OCI-LY1 (cell line): ENCODE measurements around the gene SLC23A2.

Experiments
- H2AFZ ChIP-seq: fragments of 200-600 bp; sonication (generic), shearing (Covaris generic); 2 replicates; pipeline ENCODE4 v1.6.0; 2014; ENCODE audit warnings: antibody characterized with exemption, mild to moderate bottlenecking, low read length
- H3F3A ChIP-seq: fragments of 200-600 bp; sonication (generic), shearing (Covaris generic); 2 replicates; pipeline ENCODE4 v1.6.0; 2014; ENCODE audit warnings: mild to moderate bottlenecking, antibody characterized with exemption, low read length, moderate library complexity; ENCODE audit not compliant: insufficient read depth
- H3K27ac ChIP-seq: fragments of 200-600 bp; sonication (generic); 2 replicates; pipeline ENCODE4 v1.5.1; 2014; ENCODE audit warnings: low read length, mixed run types, mild to moderate bottlenecking, low read depth; ENCODE audit not compliant: poor library complexity, severe bottlenecking
- H3K27me3 ChIP-seq: fragments of 200-600 bp; sonication (generic); 2 replicates; pipeline ENCODE4 v1.6.0; 2014; ENCODE audit warnings: antibody characterized with exemption, mild to moderate bottlenecking, low read length, moderate library complexity; ENCODE audit not compliant: insufficient read depth
- H3K36me3 ChIP-seq: fragments of 200-600 bp; sonication (generic); 2 replicates; pipeline ENCODE4 v1.6.1; 2014; ENCODE audit warnings: mild to moderate bottlenecking, antibody characterized with exemption, low read length, moderate library complexity, mixed read lengths; ENCODE audit not compliant: insufficient read depth
- H3K4me1 ChIP-seq: fragments of 200-600 bp; sonication (generic); 2 replicates; pipeline ENCODE4 v1.5.1; 2014; ENCODE audit warnings: mild to moderate bottlenecking, low read length, moderate library complexity; ENCODE audit not compliant: insufficient read depth, severe bottlenecking
- H3K4me2 ChIP-seq: fragments of 200-600 bp; sonication (generic), shearing (Covaris generic); 2 replicates; pipeline ENCODE4 v1.6.1; 2014; ENCODE audit warnings: low read length
- H3K4me3 ChIP-seq: fragments of 200-600 bp; sonication (generic); 2 replicates; pipeline ENCODE4 v1.5.1; 2014; ENCODE audit warnings: low read length, low read depth, mild to moderate bottlenecking, mixed read lengths; ENCODE audit not compliant: poor library complexity, severe bottlenecking
- H3K79me2 ChIP-seq: fragments of 200-600 bp; shearing (Covaris generic); 2 replicates; pipeline ENCODE4 v1.6.1; 2016; ENCODE audit warnings: mixed run types, low read length, mixed read lengths; ENCODE audit not compliant: insufficient read depth
- H3K9ac ChIP-seq: fragments of 200-600 bp; sonication (generic), shearing (Covaris generic); 2 replicates; pipeline ENCODE4 v1.6.1; 2014; ENCODE audit warnings: mild to moderate bottlenecking, low read length, mixed read lengths
- H3K9me2 ChIP-seq: fragments of 200-600 bp; sonication (generic), shearing (Covaris generic); 2 replicates; pipeline ENCODE4 v1.6.1; 2014; ENCODE audit warnings: low read depth, mild to moderate bottlenecking, low read length, mixed read lengths
- H3K9me3 ChIP-seq: fragments of 200-600 bp; shearing (Covaris generic); 2 replicates; pipeline ENCODE4 v1.6.1; 2014; ENCODE audit warnings: low read length, mixed read lengths
- H4K20me1 ChIP-seq: fragments of 200-600 bp; sonication (generic), shearing (Covaris generic); 2 replicates; pipeline ENCODE4 v1.6.0; 2016; ENCODE audit warnings: mild to moderate bottlenecking, low read length; ENCODE audit not compliant: insufficient read depth
- CTCF ChIP-seq: fragments of 200-600 bp; sonication (generic), shearing (Covaris generic); IDR thresholded peaks from 2 replicates; pipeline ENCODE4 v1.5.1; 2017; ENCODE audit warnings: mild to moderate bottlenecking, antibody characterized with exemption, low read length, moderate library complexity, mixed read lengths
- EZH2 ChIP-seq: fragments of 200-600 bp; sonication (generic), shearing (Covaris generic); IDR thresholded peaks from 2 replicates; pipeline ENCODE4 v1.8.0; 2017; ENCODE audit warnings: borderline replicate concordance, mixed run types, mild to moderate bottlenecking, antibody characterized with exemption, low read length, moderate library complexity, mixed read lengths

Gene SLC23A2

DNA sequence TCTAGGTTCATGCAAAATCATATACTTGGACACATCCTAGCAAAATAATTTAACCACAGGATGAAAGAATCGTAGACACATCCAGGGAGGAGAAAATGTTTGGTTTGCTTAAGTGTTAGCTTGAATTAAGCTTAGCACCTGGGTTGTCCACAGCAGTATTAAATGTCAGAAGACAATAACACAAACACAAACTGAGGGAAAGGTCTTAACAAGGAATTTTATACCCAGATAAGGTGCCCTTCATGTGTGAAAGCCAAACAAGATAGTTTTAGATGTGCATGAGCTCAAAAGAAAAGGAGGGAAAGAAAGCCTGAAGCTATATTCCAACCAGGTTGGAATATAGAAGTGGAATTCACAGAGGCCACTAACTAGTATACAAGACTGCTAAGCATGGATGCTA lies 49.1 kb downstream of the SLC23A2 start:
- no peaks in the 10 kb centered on the region for H3F3A ChIP-seq
- H3K4me1 ChIP-seq: peaks cover 43% of the 10 kb centered on the region
- peaks cover 6% of the 10 kb centered on the region; the same call in 1 of the 2 replicates for H3K9me3 ChIP-seq
- H3K79me2 ChIP-seq: peaks cover 33% of the 10 kb centered on the region
- no peak overlapping the region for H3K4me3 ChIP-seq
- no peak overlapping the region for H3K4me2 ChIP-seq
- TF ChIP-seq EZH2: no peak
- TF ChIP-seq CTCF: no peak
- H3K36me3 ChIP-seq: peaks cover 59% of the 10 kb centered on the region
- H2AFZ ChIP-seq: no peak overlapping the region
- no peaks in the 10 kb centered on the region for H4K20me1 ChIP-seq
- H3K9ac ChIP-seq: no peak overlapping the region
- no peak overlapping the region for H3K27ac ChIP-seq
- H3K9me2 ChIP-seq: no peaks in the 10 kb centered on the region
- H3K27me3 ChIP-seq: no peaks in the 10 kb centered on the region

- H3K27me3 ChIP-seq: no peaks in the 10 kb centered on the region
- peak overlapping the region; percentile 75 for H3K27ac ChIP-seq
- H4K20me1 ChIP-seq: no peaks in the 10 kb centered on the region
- H3K4me1 ChIP-seq: peaks cover 43% of the 10 kb centered on the region
- H2AFZ ChIP-seq: no peak overlapping the region
- no peak overlapping the region for H3K9ac ChIP-seq
- H3K9me2 ChIP-seq: no peaks in the 10 kb centered on the region
- H3K4me2 ChIP-seq: no peak overlapping the region
- TF ChIP-seq CTCF (no peak), EZH2 (no peak)
- peaks cover 33% of the 10 kb centered on the region for H3K79me2 ChIP-seq
- H3K4me3 ChIP-seq: no peak overlapping the region
- H3K36me3 ChIP-seq: peaks cover 64% of the 10 kb centered on the region
- peaks cover 6% of the 10 kb centered on the region; the same call in 1 of the 2 replicates for H3K9me3 ChIP-seq
- no peaks in the 10 kb centered on the region for H3F3A ChIP-seq
These were observed 50.0 kb downstream of the SLC23A2 start for GRCh38 chr20:4951299-4951698.

DNA sequence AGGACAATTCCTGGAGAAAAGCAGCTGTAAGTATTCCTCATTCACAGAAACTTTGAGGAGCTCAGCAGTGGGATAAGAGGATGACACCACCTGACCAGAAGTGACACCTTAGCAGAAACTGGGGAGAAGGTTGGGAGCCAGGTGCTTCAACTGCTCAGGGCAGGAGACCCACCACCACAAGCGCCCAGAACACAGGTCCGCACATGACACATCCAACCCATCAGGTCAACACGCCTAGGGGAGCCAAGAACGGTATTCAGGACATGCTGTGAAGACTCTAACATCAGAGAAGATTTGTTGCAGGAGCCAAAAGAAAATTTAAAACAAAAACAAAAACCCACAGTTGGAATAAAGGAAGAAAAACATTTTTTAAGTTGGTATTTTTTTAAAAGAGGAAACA lies 50.5 kb downstream of the SLC23A2 start:
- Histone ChIP-seq H3K36me3 (peaks cover 67% of the 10 kb centered on the region), H3K9me2 (no peaks in the 10 kb centered on the region), H3F3A (no peaks in the 10 kb centered on the region), H3K9ac (no peak overlapping the region; the same call in 1 of the 2 replicates), H2AFZ (no peak overlapping the region), H3K27me3 (no peaks in the 10 kb centered on the region), H3K4me3 (no peak overlapping the region), H3K9me3 (peaks cover 6% of the 10 kb centered on the region; the same call in 1 of the 2 replicates), H4K20me1 (no peaks in the 10 kb centered on the region), H3K4me2 (no peak overlapping the region; the same call in 1 of the 2 replicates), H3K27ac (peak overlapping the region; percentile 75), H3K4me1 (peaks cover 39% of the 10 kb centered on the region), H3K79me2 (peaks cover 30% of the 10 kb centered on the region)
- TF ChIP-seq CTCF (no peak), EZH2 (no peak)
